IMR-90 (cell line): Measurements from ENCODE around the gene SYDE2. TPM values are rescaled to one million over a fixed set of nuclear protein-coding genes. Genes with fewer than 3 reads are reported as not detected.

ENCODE experiments used
- ATAC-seq: fragments of 200-7000 bp; cut with Tn5 transposase; 2 replicates; pipeline ENCODE4 v1.9.1; 2020; ENCODE audit warnings: low read depth, mild to moderate bottlenecking, moderate library complexity
- BruUV-seq: library from RNA; stranded (reverse); fragments of 400-500 nt; replicated peaks from 2 replicates; lab custom pipeline; 2021; lab: Mats Ljungman, UMichigan
- CTCF ChIA-PET: fragments of 300-600 bp; formaldehyde crosslinking; extraction: SDS; loops from one replicate; lab custom pipeline; 2021; ENCODE audit warnings: antibody characterized with exemption; lab: Yijun Ruan, JAX
- POLR2A ChIA-PET: fragments of 300-600 bp; sonication (Branson Sonifier 250); formaldehyde crosslinking; loops from one replicate; lab custom pipeline; 2022; ENCODE audit warnings: antibody characterized with exemption; ENCODE audit not compliant: unreplicated experiment; lab: Charles Lee
- DNase-seq: peaks from one replicate; pipeline ENCODE4 v3.0.0; 2013
- H2AFZ ChIP-seq: replicated peaks from 2 replicates; pipeline ENCODE3; 2013; ENCODE audit warnings: low read length, mild to moderate bottlenecking; ENCODE audit not compliant: poor library complexity
- H2AK5ac ChIP-seq: 2 replicates; pipeline ENCODE4 v1.6.1; 2013; ENCODE audit warnings: low read depth, low read length, inconsistent platforms
- H2AK9ac ChIP-seq: replicated peaks from 2 replicates; pipeline ENCODE3; 2013; ENCODE audit warnings: mild to moderate bottlenecking, low read depth, low read length, moderate library complexity; ENCODE audit not compliant: poor library complexity
- H2BK120ac ChIP-seq: 2 replicates; pipeline ENCODE4 v1.6.1; 2013; ENCODE audit warnings: low read depth, low read length, inconsistent platforms
- H2BK15ac ChIP-seq: 3 replicates; pipeline ENCODE4 v1.6.1; 2013; ENCODE audit warnings: low read depth, low read length, inconsistent platforms
- H2BK20ac ChIP-seq: 2 replicates; pipeline ENCODE4 v1.6.1; 2013; ENCODE audit warnings: low read depth, mild to moderate bottlenecking, inconsistent platforms, low read length, moderate library complexity
- H2BK5ac ChIP-seq: 2 replicates; pipeline ENCODE4 v1.6.1; 2013; ENCODE audit warnings: mild to moderate bottlenecking, low read depth, low read length, inconsistent platforms; ENCODE audit not compliant: poor library complexity, severe bottlenecking
- H3K14ac ChIP-seq: replicated peaks from 2 replicates; pipeline ENCODE4 v1.6.1; 2013; ENCODE audit warnings: low read depth, low read length, inconsistent platforms
- H3K18ac ChIP-seq: 2 replicates; pipeline ENCODE4 v1.6.1; 2013; ENCODE audit warnings: low read depth, low read length, control low read depth
- H3K23ac ChIP-seq: 2 replicates; pipeline ENCODE4 v1.6.1; 2013; ENCODE audit warnings: low read depth, low read length, inconsistent platforms
- H3K27ac ChIP-seq: 2 replicates; pipeline ENCODE4 v1.5.1; 2013; ENCODE audit warnings: mild to moderate bottlenecking, control low read depth, low read length; ENCODE audit not compliant: insufficient read depth
- H3K27me3 ChIP-seq: 2 replicates; pipeline ENCODE4 v1.6.1; 2013; ENCODE audit warnings: low read length; ENCODE audit not compliant: control insufficient read depth, insufficient read depth
- H3K36me3 ChIP-seq: 2 replicates; pipeline ENCODE4 v1.6.1; 2013; ENCODE audit warnings: low read length, mixed read lengths; ENCODE audit not compliant: control insufficient read depth, insufficient read depth
- H3K4ac ChIP-seq: 2 replicates; pipeline ENCODE4 v1.6.1; 2013; ENCODE audit warnings: low read depth, low read length, inconsistent platforms
- H3K4me1 ChIP-seq: 2 replicates; pipeline ENCODE4 v1.6.1; 2013; ENCODE audit warnings: low read length, mixed read lengths; ENCODE audit not compliant: control insufficient read depth, insufficient read depth
- H3K4me2 ChIP-seq: 2 replicates; pipeline ENCODE4 v1.6.1; 2013; ENCODE audit warnings: low read depth, mild to moderate bottlenecking, control low read depth, low read length, moderate library complexity
- H3K4me3 ChIP-seq: 2 replicates; pipeline ENCODE4 v1.5.1; 2013; ENCODE audit warnings: low read depth, mild to moderate bottlenecking, control low read depth, low read length, moderate library complexity; ENCODE audit not compliant: insufficient read depth
- H3K56ac ChIP-seq: 2 replicates; pipeline ENCODE4 v1.6.1; 2013; ENCODE audit warnings: low read length, inconsistent platforms; ENCODE audit not compliant: insufficient read depth; ENCODE audit errors: extremely low read depth
- H3K79me1 ChIP-seq, 2 experiments: 2 replicates each; pipeline ENCODE4 v1.6.1; 2013; ENCODE audit warnings: low read length in 2 of 2, inconsistent platforms in 1 of 2, low read depth in 1 of 2
- H3K9ac ChIP-seq: 2 replicates; pipeline ENCODE4 v1.6.1; 2013; ENCODE audit warnings: low read depth, low read length, control low read depth
- H3K9me1 ChIP-seq: 2 replicates; pipeline ENCODE4 v1.6.1; 2013; ENCODE audit warnings: low read length, inconsistent platforms; ENCODE audit not compliant: insufficient read depth
- H3K9me3 ChIP-seq: 2 replicates; pipeline ENCODE4 v1.6.1; 2013; ENCODE audit warnings: low read length; ENCODE audit not compliant: control insufficient read depth, insufficient read depth
- H4K20me1 ChIP-seq: 2 replicates; pipeline ENCODE4 v1.6.1; 2013; ENCODE audit warnings: low read length, inconsistent platforms; ENCODE audit not compliant: insufficient read depth
- H4K5ac ChIP-seq: 2 replicates; pipeline ENCODE4 v1.6.1; 2013; ENCODE audit warnings: mild to moderate bottlenecking, low read depth, low read length, control low read depth
- H4K8ac ChIP-seq, 2 experiments: 2 replicates each; pipeline ENCODE4 v1.6.1; 2013; ENCODE audit warnings: low read depth in 2 of 2, low read length in 2 of 2, control low read depth in 1 of 2, inconsistent platforms in 1 of 2
- H4K91ac ChIP-seq: 2 replicates; pipeline ENCODE4 v1.6.1; 2013; ENCODE audit warnings: low read depth, low read length, inconsistent platforms; ENCODE audit not compliant: insufficient read depth
- MAFK ChIP-seq: IDR thresholded peaks from 2 replicates; pipeline ENCODE4 v1.6.1; 2012; ENCODE audit warnings: low read depth, low read length, improper control_type of control experiment
- WGBS, 2 experiments: methylation state at CpG; one replicate each; pipeline versions ENCODE4 v1.1.5 to v1.1.7; 2013; ENCODE audit warnings: missing lambda C conversion rate in 2 of 2; ENCODE audit not compliant: insufficient read length in 1 of 2; ENCODE audit errors: extremely low coverage in 2 of 2; 5-methylcytosine and 5-hydroxymethylcytosine counted together
- dilution Hi-C: fragments of 300-500 bp; cut with HindIII; formaldehyde crosslinking; loops from one replicate; pipeline ENCODE4 v1.14.3; 2018; ENCODE audit warnings: low sequenced_read_pairs; ENCODE audit not compliant: unreplicated experiment
- in situ Hi-C: fragments of 300-500 bp; cut with MboI; formaldehyde crosslinking; loops from 3 replicates; pipeline ENCODE4 v1.14.3; 2019; ENCODE audit warnings: low sequenced_read_pairs, inconsistent platforms, mixed read lengths
- intact Hi-C: fragments of 100-400 bp; cut with micrococcal nuclease; formaldehyde crosslinking; loops from 2 replicates; pipeline ENCODE4 v1.10.0; 2022
- polyA plus RNA-seq, 3 experiments: library from polyadenylated mRNA; depleted of rRNA; stranded (reverse); fragments of >200 nt; gene quantifications; 2 replicates each; pipeline ENCODE4 v1.2.3, GENCODE V29; 2012; ENCODE audit warnings: low replicate concordance in 1 of 3
- total RNA-seq: library from RNA; depleted of rRNA; stranded (reverse); fragments of >200 nt; gene quantifications from 2 replicates; pipeline ENCODE4 v1.2.3, GENCODE V29; 2012

SYDE2 gene
- total and polyA plus RNA-seq, 2 of the 4 experiments (the other 2 are of a cell fraction), result 1.8 to 10.0 TPM

DNA sequence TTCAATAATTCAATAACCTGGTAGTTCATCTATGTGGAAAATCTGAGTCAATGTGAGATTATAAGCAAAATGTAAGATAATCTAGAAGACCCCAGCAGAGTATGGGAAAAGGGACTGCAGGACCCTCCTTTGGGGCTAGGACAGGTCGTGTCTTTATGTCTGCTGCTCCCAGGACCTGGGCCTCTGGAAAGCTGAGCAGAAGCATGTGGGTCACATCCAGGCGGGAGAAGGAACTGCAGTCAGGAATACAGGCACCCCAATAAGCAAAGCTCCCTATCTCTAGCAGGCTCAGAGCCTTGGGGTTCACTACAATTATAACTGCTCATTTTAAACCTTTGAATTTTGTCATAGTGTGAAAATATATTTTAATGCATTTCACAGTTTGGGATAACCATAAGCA, 78.6 kb downstream of the SYDE2 start:
- Histone ChIP-seq H3K23ac (no peak overlapping the region), H4K8ac (no peak overlapping the region), H3K4me2 (no peak overlapping the region), H2AFZ (no peak overlapping the region), H3K27me3 (no peaks in the 10 kb centered on the region), H3K14ac (no peak overlapping the region), H4K91ac (no peak overlapping the region), H2AK9ac (no peak overlapping the region), H4K5ac (no peak overlapping the region), H3K9me3 (no peaks in the 10 kb centered on the region), H3K4me3 (no peak overlapping the region), H2BK15ac (no peak overlapping the region), H3K4ac (no peak overlapping the region), H3K79me1 (no peaks in the 10 kb centered on the region), H3K9me1 (no peaks in the 10 kb centered on the region), H3K56ac (no peak overlapping the region), H3K9ac (no peak overlapping the region), H3K18ac (no peak overlapping the region; the same call in 1 of the 2 replicates), H4K20me1 (no peaks in the 10 kb centered on the region), H3K4me1 (peaks cover 5% of the 10 kb centered on the region), H2BK5ac (no peak overlapping the region), H2BK120ac (no peak overlapping the region), H2AK5ac (no peak overlapping the region), H2BK20ac (no peak overlapping the region), H3K27ac (no peak overlapping the region), H3K36me3 (no peaks in the 10 kb centered on the region)
- intact Hi-C loops, result no loop called here
- DNase-seq (no peak), ATAC-seq (no peak)
- in situ Hi-C loops, result loop anchor here (5.0 kb wide), 1 partner anchor 120 kb away; no protein-coding TSS in a partner anchor
- dilution Hi-C loops, result no loop called here
- ChIA-PET CTCF (no interaction called here), POLR2A (no interaction called here)
- TF ChIP-seq MAFK, result no peak
- no TSS peak for BruUV-seq
- 80% methylated on average over 1 of the region's 2 CpGs; no CpG with 5 or more reads in 1 of the 2 experiments for whole genome bisulfite sequencing, 2 experiments
